Vagina (tissue), 2 donors: ENCODE data around the gene TXNRD2. TPM values are rescaled to one million over a fixed set of nuclear protein-coding genes. Genes with fewer than 3 reads are reported as not detected.

Experiments
- DNase-seq, 2 donors: peaks; one replicate each; pipeline ENCODE4 v3.0.0-alpha.2; 2017; ENCODE audit errors: extremely low spot score in 2 of 2
- H3K27ac ChIP-seq: fragments of 200-600 bp; sonication (generic); one replicate; pipeline ENCODE4 v1.5.1; 2019
- H3K27me3 ChIP-seq: fragments of 200-600 bp; sonication (generic); one replicate; pipeline ENCODE4 v1.5.1; 2019
- H3K36me3 ChIP-seq, 2 donors: fragments of 200-600 bp; sonication (generic); one replicate each; pipeline ENCODE4 v1.5.1; 2017 to 2019
- H3K4me1 ChIP-seq: fragments of 200-600 bp; sonication (generic); one replicate; pipeline ENCODE4 v1.5.1; 2019
- H3K4me3 ChIP-seq, 2 donors: fragments of 200-600 bp; sonication (generic); 1 replicate in 1 of 2; 2 replicates in 1 of 2; pipeline ENCODE4 v1.5.1; 2016 to 2019
- H3K9me3 ChIP-seq: fragments of 200-600 bp; sonication (generic); one replicate; pipeline ENCODE4 v1.5.1; 2019
- POLR2A ChIP-seq, 2 donors: fragments of 450-650 bp; IDR thresholded peaks; one replicate each; pipeline ENCODE4 v1.6.1; 2017; ENCODE audit warnings: antibody characterized with exemption in 2 of 2, mild to moderate bottlenecking in 2 of 2, moderate library complexity in 2 of 2
- POLR2AphosphoS5 ChIP-seq, 2 donors: sonication (generic); formaldehyde crosslinking; IDR thresholded peaks; one replicate each; pipeline ENCODE4 v1.9.0; 2017; ENCODE audit warnings: antibody characterized with exemption in 2 of 2, mild to moderate bottlenecking in 2 of 2, low read depth in 1 of 2; ENCODE audit not compliant: insufficient read depth in 1 of 2
- intact Hi-C: fragments of 100-400 bp; cut with DNase I; formaldehyde crosslinking; loops from one replicate; pipeline ENCODE4 v1.15.1; 2023
- total RNA-seq: library from RNA; depleted of rRNA; stranded (reverse); fragments of >200 nt; gene quantifications from one replicate; pipeline ENCODE4 v1.2.3, GENCODE V29; 2016
- TF ChIP-seq, protein P1 (sequence below), 3 experiments: fragments of 450-650 bp in 2 of 3; fragments of 200-600 bp in 1 of 3; sonication (generic) in 1 of 3; IDR thresholded peaks; one replicate each; pipeline ENCODE4 v1.5.1; 2017 to 2019; ENCODE audit warnings: antibody characterized with exemption in 3 of 3, mild to moderate bottlenecking in 2 of 3, moderate library complexity in 2 of 3

TXNRD2 gene
- total RNA-seq, 1 donor from 2014 or later, result 13.5 TPM

DNA sequence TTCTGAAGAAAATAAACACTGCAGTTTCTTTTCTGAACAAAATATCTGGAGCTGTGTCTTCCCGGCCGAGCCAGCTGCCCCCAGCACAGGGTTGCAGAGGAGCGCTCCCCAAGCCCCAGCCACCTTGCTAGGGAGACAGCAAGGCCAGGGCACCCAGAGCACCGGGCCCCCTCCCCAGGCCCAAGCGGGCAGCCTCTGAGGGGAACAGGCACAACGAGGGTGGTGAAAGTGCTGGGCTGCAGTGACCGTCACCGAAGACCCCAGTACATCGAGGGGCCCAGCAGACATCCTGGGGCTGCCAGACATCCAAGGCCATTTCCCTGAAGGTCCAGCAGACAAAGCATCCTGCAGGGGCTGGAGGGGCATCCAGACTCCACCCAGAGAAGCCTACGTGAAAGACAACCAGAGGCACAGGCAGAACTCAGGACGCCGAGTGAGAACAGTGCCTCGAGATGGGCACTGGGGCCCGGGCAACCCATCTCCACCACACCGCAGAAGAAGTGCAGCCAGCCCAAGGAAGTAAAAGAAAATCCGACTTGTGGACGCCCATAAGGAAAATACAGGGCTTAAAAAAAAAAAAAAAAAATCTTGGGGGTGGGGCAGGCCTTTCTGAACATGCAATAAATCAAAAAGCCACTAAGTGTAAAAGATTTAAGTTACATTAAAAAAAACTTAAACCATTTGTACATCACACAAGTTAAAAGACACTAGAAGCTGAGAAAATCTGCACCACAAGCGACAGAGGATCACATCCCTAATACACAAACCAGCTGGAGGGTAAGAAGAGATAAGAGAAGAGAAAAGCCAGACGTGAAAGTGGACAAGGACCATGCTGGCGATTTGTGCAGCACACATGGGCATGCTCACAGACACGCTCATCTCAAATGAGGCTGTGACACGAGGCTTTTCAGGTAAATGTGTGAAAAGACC lies 36.0 kb downstream of the TXNRD2 start:
- TF ChIP-seq, protein P1, sequence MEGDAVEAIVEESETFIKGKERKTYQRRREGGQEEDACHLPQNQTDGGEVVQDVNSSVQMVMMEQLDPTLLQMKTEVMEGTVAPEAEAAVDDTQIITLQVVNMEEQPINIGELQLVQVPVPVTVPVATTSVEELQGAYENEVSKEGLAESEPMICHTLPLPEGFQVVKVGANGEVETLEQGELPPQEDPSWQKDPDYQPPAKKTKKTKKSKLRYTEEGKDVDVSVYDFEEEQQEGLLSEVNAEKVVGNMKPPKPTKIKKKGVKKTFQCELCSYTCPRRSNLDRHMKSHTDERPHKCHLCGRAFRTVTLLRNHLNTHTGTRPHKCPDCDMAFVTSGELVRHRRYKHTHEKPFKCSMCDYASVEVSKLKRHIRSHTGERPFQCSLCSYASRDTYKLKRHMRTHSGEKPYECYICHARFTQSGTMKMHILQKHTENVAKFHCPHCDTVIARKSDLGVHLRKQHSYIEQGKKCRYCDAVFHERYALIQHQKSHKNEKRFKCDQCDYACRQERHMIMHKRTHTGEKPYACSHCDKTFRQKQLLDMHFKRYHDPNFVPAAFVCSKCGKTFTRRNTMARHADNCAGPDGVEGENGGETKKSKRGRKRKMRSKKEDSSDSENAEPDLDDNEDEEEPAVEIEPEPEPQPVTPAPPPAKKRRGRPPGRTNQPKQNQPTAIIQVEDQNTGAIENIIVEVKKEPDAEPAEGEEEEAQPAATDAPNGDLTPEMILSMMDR (IDR thresholded peaks at IDR 0.05), result no peak
- TF ChIP-seq POLR2A (IDR thresholded peaks at IDR 0.05), result no peak
- no peak for TF ChIP-seq POLR2AphosphoS5 (IDR thresholded peaks at IDR 0.05; ENCODE audit: insufficient read depth in 1 of 2, low read depth in 1 of 2)
- H3K36me3 ChIP-seq, result no peaks in the 10 kb centered on the region
- no peaks in the 10 kb centered on the region for H3K9me3 ChIP-seq
- H3K4me1 ChIP-seq, result no peaks in the 10 kb centered on the region
- no peaks in the 10 kb centered on the region for H3K27me3 ChIP-seq
- intact Hi-C loops, result no loop called here
- no peak overlapping the region for H3K4me3 ChIP-seq
- H3K27ac ChIP-seq, result no peak overlapping the region
- no peak for DNase-seq

DNA sequence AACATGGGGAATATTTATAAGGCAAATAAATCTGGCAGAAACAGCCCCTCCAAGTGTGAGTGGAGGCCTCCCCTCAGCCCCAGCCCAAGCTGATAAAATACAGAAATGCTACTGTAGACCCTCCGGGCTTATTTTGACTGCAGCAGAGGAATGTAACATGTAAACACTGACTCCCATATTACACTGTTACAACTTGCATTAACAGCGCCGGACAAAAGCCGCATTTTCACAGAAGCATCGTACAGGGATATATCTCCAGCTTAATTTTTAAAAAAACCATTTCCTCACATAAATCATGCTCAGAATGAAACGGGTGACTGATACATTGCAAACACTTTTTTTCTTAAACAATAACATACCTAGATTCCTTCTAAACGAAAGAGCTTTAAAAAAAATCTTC lies 36.7 kb downstream of the TXNRD2 start:
- no peaks in the 10 kb centered on the region for H3K36me3 ChIP-seq
- no peaks in the 10 kb centered on the region for H3K9me3 ChIP-seq
- H3K4me1 ChIP-seq, result no peaks in the 10 kb centered on the region
- no peak overlapping the region for H3K27ac ChIP-seq
- no peak for DNase-seq
- TF ChIP-seq POLR2AphosphoS5 (IDR thresholded peaks at IDR 0.05; ENCODE audit: insufficient read depth in 1 of 2, low read depth in 1 of 2), result no peak
- TF ChIP-seq, protein P1 (IDR thresholded peaks at IDR 0.05), result no peak
- TF ChIP-seq POLR2A (IDR thresholded peaks at IDR 0.05), result no peak
- H3K4me3 ChIP-seq, result no peak overlapping the region
- H3K27me3 ChIP-seq, result no peaks in the 10 kb centered on the region
- intact Hi-C loops, result no loop called here

DNA sequence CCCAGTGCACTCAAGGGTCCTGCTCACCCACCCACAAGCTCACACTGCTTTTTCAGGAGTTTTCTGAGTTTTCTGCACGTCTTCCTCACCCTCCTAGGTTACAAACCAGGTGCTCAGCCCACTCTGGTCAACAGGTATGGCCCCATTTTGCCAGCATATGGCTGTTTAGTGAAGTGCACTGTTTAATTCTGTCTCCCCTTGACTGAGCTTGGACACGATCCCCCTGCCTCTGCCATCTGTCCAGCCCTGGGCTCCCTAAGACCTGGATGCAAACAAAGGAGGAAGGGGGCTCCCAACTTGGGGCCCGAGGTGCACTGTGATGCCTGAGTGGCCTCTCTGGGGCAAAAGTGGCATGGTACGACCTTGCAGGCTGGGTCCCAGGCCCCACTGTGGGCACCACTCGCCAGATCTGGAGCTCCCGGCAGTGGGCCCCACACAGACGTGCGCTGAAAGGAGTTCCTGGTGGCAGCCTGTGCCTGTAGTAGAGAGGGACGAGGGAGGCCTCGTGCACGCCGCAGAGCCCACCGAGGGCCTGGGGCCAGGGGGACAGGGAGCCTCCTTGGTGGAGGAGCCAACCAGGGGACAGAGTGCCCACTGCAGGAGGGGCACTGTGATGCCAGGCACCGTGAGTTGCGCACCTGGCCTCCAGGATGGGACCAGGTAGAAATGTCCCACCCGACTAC lies 37.3 kb downstream of the TXNRD2 start:
- Histone ChIP-seq H3K9me3 (no peaks in the 10 kb centered on the region), H3K4me3 (no peak overlapping the region), H3K27ac (no peak overlapping the region), H3K27me3 (no peaks in the 10 kb centered on the region), H3K4me1 (no peaks in the 10 kb centered on the region), H3K36me3 (no peaks in the 10 kb centered on the region)
- intact Hi-C loops, result no loop called here
- TF ChIP-seq POLR2AphosphoS5 (IDR thresholded peaks at IDR 0.05; ENCODE audit: insufficient read depth in 1 of 2, low read depth in 1 of 2) (no peak), POLR2A (IDR thresholded peaks at IDR 0.05) (no peak)
- TF ChIP-seq, protein P1 (IDR thresholded peaks at IDR 0.05), result no peak
- DNase-seq, result no peak

DNA sequence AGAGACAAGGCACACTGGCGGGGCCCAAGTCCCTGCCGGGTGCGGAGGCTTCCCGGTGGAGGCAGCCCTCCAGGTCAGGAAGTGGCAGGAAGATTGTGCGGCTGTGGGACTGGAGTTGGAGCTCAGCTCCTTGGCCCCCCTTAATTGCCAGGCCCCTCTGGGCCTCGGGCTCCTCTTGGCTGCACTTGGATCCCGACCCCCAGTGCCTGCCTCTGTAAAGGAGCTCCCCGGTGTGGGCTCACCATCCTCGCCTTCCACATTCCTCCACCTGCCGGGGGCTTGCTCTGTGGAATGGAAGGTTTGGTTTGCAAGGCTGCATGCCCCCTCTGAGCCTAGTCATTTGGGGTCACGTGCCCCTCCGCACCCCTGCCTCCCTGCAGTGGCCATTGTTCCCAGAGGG lies 38.1 kb downstream of the TXNRD2 start:
- intact Hi-C loops, result no loop called here
- Histone ChIP-seq H3K9me3 (no peaks in the 10 kb centered on the region), H3K27ac (no peak overlapping the region), H3K4me1 (no peaks in the 10 kb centered on the region), H3K36me3 (no peaks in the 10 kb centered on the region), H3K4me3 (no peak overlapping the region), H3K27me3 (no peaks in the 10 kb centered on the region)
- DNase-seq, result no peak
- TF ChIP-seq, protein P1 (IDR thresholded peaks at IDR 0.05), result no peak
- TF ChIP-seq POLR2A (IDR thresholded peaks at IDR 0.05) (no peak), POLR2AphosphoS5 (IDR thresholded peaks at IDR 0.05; ENCODE audit: insufficient read depth in 1 of 2, low read depth in 1 of 2) (no peak)
